HL-60 (cell line): ENCODE results near the gene FBP1.

Source experiments
- DNase-seq, 2 experiments: peaks; one replicate each; pipeline ENCODE4 v3.0.0-alpha.2; 2010 to 2020; ENCODE audit warnings: low read depth in 1 of 2, low spot score in 1 of 2
- H3K27ac ChIP-seq: fragments of 250-450 bp; sonication (Bioruptor Pico); replicated peaks from 2 replicates; pipeline ENCODE4 v1.5.1; 2020; ENCODE audit warnings: mild to moderate bottlenecking, moderate library complexity
- H3K27me3 ChIP-seq: fragments of 250-450 bp; sonication (Bioruptor Pico); 2 replicates; pipeline ENCODE4 v1.5.1; 2021; ENCODE audit warnings: mild to moderate bottlenecking, moderate library complexity; ENCODE audit not compliant: insufficient read depth, poor library complexity, severe bottlenecking
- H3K4me3 ChIP-seq: replicated peaks from 2 replicates; pipeline ENCODE4 v1.5.1; 2011; ENCODE audit warnings: mild to moderate bottlenecking, control low read depth, low read length; ENCODE audit not compliant: insufficient read depth
- GABPA ChIP-seq: IDR thresholded peaks from 2 replicates; pipeline ENCODE4 v1.6.1; 2012; ENCODE audit warnings: low read depth
- POLR2AphosphoS5 ChIP-seq: IDR thresholded peaks from 2 replicates; pipeline ENCODE4 v1.6.1; 2012; ENCODE audit warnings: low read depth
- SPI1 ChIP-seq: IDR thresholded peaks from 2 replicates; pipeline ENCODE4 v1.6.1; 2012; ENCODE audit warnings: low read depth, mild to moderate bottlenecking, borderline replicate concordance
- TF ChIP-seq, protein P1 (sequence below): IDR thresholded peaks from 2 replicates; pipeline ENCODE4 v1.6.1; 2012; ENCODE audit warnings: low read depth; ENCODE audit not compliant: insufficient replicate concordance
- TF ChIP-seq, protein P2 (sequence below): IDR thresholded peaks from one replicate; pipeline ENCODE4 v1.5.1; 2011; ENCODE audit warnings: low read length, control low read depth, inconsistent platforms; ENCODE audit not compliant: insufficient read depth

FBP1 gene

DNA sequence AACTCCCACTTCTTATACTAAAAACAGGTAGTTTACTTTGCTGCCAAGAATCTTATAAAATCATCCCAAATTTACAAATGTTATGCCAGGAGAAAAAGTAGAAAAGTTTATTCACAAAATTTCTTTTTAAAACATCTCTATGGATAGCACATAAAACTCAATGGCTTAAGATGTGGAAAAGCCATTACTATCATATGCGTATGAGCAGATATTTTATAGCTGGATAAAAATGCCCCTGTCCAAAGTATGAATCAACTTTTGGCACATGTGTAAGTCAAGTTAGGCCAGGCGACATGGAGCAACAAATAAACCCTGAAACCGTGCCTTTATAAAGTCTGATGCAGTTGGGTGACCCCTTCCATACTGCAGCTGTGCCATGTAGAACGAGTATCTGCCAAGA lies 38.6 kb upstream of the FBP1 start:
- TF ChIP-seq, protein P1, sequence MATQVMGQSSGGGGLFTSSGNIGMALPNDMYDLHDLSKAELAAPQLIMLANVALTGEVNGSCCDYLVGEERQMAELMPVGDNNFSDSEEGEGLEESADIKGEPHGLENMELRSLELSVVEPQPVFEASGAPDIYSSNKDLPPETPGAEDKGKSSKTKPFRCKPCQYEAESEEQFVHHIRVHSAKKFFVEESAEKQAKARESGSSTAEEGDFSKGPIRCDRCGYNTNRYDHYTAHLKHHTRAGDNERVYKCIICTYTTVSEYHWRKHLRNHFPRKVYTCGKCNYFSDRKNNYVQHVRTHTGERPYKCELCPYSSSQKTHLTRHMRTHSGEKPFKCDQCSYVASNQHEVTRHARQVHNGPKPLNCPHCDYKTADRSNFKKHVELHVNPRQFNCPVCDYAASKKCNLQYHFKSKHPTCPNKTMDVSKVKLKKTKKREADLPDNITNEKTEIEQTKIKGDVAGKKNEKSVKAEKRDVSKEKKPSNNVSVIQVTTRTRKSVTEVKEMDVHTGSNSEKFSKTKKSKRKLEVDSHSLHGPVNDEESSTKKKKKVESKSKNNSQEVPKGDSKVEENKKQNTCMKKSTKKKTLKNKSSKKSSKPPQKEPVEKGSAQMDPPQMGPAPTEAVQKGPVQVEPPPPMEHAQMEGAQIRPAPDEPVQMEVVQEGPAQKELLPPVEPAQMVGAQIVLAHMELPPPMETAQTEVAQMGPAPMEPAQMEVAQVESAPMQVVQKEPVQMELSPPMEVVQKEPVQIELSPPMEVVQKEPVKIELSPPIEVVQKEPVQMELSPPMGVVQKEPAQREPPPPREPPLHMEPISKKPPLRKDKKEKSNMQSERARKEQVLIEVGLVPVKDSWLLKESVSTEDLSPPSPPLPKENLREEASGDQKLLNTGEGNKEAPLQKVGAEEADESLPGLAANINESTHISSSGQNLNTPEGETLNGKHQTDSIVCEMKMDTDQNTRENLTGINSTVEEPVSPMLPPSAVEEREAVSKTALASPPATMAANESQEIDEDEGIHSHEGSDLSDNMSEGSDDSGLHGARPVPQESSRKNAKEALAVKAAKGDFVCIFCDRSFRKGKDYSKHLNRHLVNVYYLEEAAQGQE, result no peak
- TF ChIP-seq POLR2AphosphoS5 (no peak), GABPA (no peak), SPI1 (no peak)
- TF ChIP-seq, protein P2, sequence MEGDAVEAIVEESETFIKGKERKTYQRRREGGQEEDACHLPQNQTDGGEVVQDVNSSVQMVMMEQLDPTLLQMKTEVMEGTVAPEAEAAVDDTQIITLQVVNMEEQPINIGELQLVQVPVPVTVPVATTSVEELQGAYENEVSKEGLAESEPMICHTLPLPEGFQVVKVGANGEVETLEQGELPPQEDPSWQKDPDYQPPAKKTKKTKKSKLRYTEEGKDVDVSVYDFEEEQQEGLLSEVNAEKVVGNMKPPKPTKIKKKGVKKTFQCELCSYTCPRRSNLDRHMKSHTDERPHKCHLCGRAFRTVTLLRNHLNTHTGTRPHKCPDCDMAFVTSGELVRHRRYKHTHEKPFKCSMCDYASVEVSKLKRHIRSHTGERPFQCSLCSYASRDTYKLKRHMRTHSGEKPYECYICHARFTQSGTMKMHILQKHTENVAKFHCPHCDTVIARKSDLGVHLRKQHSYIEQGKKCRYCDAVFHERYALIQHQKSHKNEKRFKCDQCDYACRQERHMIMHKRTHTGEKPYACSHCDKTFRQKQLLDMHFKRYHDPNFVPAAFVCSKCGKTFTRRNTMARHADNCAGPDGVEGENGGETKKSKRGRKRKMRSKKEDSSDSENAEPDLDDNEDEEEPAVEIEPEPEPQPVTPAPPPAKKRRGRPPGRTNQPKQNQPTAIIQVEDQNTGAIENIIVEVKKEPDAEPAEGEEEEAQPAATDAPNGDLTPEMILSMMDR, result no peak
- Histone ChIP-seq H3K4me3 (no peak overlapping the region), H3K27me3 (no peaks in the 10 kb centered on the region), H3K27ac (no peak overlapping the region)
- DNase-seq, result no peak

DNA sequence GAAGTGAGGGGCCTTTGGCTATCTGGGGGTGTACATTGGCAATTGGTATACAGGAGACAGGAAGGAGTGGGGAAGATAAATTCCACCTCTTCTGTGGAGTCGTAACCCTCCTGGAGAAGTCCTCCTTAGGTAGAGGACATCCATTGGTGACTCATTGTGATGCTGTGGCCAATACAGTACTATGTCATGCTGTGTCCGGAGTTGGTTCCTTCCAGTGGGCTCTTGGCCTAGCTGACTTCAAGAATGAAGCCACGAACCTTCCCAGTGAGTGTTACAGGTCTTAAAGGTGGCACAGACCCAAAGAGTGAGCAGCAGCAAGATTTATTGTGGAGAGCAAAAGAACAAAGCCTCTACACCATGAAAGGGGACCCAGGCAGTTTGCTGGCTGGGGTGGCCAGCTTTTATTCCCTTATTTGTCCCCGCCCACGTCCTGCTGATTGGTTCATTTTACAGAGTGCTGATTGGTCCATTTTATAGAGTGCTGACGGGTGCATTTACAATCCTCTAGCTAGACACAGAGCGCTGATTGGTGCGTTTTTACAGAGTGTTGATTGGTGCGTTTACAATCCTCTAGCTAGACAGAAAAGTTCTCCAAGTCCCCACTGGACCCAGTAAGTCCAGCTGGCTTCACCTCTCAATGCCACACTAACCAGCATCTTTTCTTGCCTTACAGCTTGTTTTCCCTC lies 37.3 kb upstream of the FBP1 start:
- Histone ChIP-seq H3K27me3 (no peaks in the 10 kb centered on the region), H3K4me3 (no peak overlapping the region), H3K27ac (no peak overlapping the region)
- DNase-seq, result no peak
- TF ChIP-seq, protein P2, result no peak
- no peak for TF ChIP-seq POLR2AphosphoS5
- no peak for TF ChIP-seq GABPA
- no peak for TF ChIP-seq SPI1
- TF ChIP-seq, protein P1, result no peak

DNA sequence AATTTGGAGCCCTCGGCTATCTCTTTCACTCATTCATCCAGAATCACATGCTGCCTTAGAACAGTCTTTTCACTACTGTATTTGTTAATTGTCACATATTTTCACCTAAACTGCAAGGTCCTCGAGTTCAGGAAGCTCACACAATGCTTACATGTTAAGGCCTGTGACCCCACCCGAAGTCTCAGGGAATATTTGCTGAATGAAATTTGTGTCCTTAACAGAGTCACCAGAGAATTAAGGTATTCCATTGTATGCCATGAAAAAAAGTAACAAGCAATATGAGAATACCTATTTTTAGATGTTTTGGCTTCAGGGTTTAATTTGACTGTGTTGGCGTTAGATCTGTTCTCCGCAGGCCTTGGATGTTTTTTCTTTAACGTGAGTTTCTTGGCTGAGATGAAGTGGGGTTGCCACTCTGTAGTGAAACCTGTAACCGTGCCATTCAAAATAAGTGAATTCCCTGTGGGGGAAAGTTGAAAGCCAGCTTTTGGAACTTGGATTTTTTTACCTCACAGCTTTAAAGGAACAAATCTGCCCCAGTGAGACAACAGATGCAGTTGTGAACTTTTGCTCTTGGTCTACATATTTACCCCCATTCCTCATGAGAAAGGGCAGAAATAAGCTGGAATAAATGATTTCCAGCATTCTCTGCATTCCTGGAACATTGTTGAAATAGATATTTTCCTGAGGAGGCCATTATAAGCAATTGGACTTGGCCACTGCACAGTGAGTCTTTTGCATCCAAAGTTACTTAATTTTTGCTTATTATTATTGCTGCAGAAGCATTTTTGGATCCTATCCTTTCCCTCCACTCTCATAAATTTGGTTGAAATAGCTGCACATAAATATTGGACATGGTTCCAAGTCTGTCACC lies 35.9 kb upstream of the FBP1 start:
- TF ChIP-seq GABPA (no peak), POLR2AphosphoS5 (no peak), SPI1 (no peak)
- TF ChIP-seq, protein P2, result no peak
- TF ChIP-seq, protein P1, result no peak
- Histone ChIP-seq H3K27ac (no peak overlapping the region), H3K27me3 (no peaks in the 10 kb centered on the region), H3K4me3 (no peak overlapping the region)
- no peak for DNase-seq
